ENCODE measurements around the gene PCDHB8. TPM values are rescaled to one million over a fixed set of nuclear protein-coding genes. Genes with fewer than 3 reads are reported as not detected.

The PCDHB8 gene
- total RNA-seq, 1 experiment from 2014 or later: not detected

DNA sequence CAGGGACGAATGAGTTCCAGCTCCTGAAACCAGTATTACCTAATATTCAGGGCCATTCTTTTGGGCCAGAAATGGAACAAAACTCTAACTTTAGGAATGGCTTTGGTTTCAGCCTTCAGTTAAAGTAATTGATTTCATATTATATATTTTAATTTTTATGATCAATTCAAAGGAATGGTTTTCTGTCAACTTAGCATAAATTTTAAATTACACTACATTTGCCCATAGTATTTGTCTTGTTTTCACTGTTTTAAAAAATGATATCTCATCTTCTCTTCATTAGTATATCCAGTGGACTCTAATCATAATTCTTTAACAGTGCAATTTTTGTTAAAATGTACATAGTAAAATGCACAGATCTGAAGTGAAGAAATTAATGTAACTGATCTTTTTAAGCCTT, 2.7 kb downstream of the PCDHB8 start:
- intact Hi-C loops (cut with micrococcal nuclease): no loop called here
- Histone ChIP-seq H3K9me2 (ENCODE audit: insufficient read depth) (no peaks in the 10 kb centered on the region), H3K27me3 (ENCODE audit: insufficient read depth, low read length) (no peaks in the 10 kb centered on the region), H3K79me2 (ENCODE audit: insufficient read depth, low read length) (no peaks in the 10 kb centered on the region), H3K4me1 (ENCODE audit: control insufficient read depth in 1 of 2, insufficient read depth in 2 of 2, low read length in 2 of 2) (no peaks in the 10 kb centered on the region), H3K36me3 (ENCODE audit: control insufficient read depth in 1 of 2, insufficient read depth in 2 of 2, low read length in 2 of 2) (no peaks in the 10 kb centered on the region), H3K9ac (ENCODE audit: low read length) (no peak overlapping the region), H3K4me3 (replicated peaks in 1 of 2; ENCODE audit: low read depth in 1 of 2, low read length in 2 of 2) (no peak overlapping the region), H3K9me3 (ENCODE audit: control insufficient read depth in 1 of 2, insufficient read depth in 1 of 2, low read depth in 1 of 2, low read length in 2 of 2) (peaks cover 0 to 10% of the 10 kb centered on the region in 2 experiments; a peak in 2 of 4 replicates), H4K20me1 (ENCODE audit: insufficient read depth) (no peaks in the 10 kb centered on the region), H3K4me2 (ENCODE audit: low read length) (no peak overlapping the region), H3K27ac (ENCODE audit: low read depth, low read length) (no peak overlapping the region), H2AFZ (ENCODE audit: low read depth, low read length, poor library complexity, severe bottlenecking) (no peak overlapping the region)
- no peak for ATAC-seq
- no peak for DNase-seq (ENCODE audit: low read depth, low spot score)
- ChIA-PET POLR2A (no interaction called here), RAD21 (ENCODE audit: low non-redundant PET in 1 of 2, low total read pairs in 2 of 2, uncharacterized antibody in 2 of 2, unreplicated experiment in 2 of 2) (no interaction called here), CTCF (no interaction called here)
- BruUV-seq (replicated peaks): no TSS peak
- TF ChIP-seq CEBPB (IDR thresholded peaks at IDR 0.05; ENCODE audit: low read depth) (no peak), ELF1 (IDR thresholded peaks at IDR 0.05; ENCODE audit: borderline replicate concordance, low read depth) (no peak), JUND (IDR thresholded peaks at IDR 0.05) (no peak), SRF (IDR thresholded peaks at IDR 0.05; ENCODE audit: low read depth) (no peak), YY1 (IDR thresholded peaks at IDR 0.05; ENCODE audit: extremely low read depth, insufficient replicate concordance, low read depth, low read length) (no peak), FOSL1 (IDR thresholded peaks at IDR 0.05; ENCODE audit: low read depth) (no peak), ZFX (IDR thresholded peaks at IDR 0.05) (no peak), EGR1 (IDR thresholded peaks at IDR 0.05; ENCODE audit: low read depth) (no peak), POLR2A (IDR thresholded peaks at IDR 0.05; ENCODE audit: borderline replicate concordance, extremely low read depth, insufficient read depth, insufficient read length) (no peak), RAD21 (IDR thresholded peaks at IDR 0.05; ENCODE audit: low read depth) (no peak)
- TF ChIP-seq, protein P1, sequence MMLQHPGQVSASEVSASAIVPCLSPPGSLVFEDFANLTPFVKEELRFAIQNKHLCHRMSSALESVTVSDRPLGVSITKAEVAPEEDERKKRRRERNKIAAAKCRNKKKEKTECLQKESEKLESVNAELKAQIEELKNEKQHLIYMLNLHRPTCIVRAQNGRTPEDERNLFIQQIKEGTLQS (IDR thresholded peaks at IDR 0.05): no peak
- TF ChIP-seq, protein P2, sequence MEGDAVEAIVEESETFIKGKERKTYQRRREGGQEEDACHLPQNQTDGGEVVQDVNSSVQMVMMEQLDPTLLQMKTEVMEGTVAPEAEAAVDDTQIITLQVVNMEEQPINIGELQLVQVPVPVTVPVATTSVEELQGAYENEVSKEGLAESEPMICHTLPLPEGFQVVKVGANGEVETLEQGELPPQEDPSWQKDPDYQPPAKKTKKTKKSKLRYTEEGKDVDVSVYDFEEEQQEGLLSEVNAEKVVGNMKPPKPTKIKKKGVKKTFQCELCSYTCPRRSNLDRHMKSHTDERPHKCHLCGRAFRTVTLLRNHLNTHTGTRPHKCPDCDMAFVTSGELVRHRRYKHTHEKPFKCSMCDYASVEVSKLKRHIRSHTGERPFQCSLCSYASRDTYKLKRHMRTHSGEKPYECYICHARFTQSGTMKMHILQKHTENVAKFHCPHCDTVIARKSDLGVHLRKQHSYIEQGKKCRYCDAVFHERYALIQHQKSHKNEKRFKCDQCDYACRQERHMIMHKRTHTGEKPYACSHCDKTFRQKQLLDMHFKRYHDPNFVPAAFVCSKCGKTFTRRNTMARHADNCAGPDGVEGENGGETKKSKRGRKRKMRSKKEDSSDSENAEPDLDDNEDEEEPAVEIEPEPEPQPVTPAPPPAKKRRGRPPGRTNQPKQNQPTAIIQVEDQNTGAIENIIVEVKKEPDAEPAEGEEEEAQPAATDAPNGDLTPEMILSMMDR (IDR thresholded peaks at IDR 0.05 in 2 of 3, conservative IDR thresholded peaks at IDR 0.05 in 1 of 3; ENCODE audit: borderline replicate concordance in 1 of 3, insufficient read depth in 1 of 3, low read depth in 2 of 3, low read length in 2 of 3): no peak

Data from HCT116 (cell line).